Activated T-helper 2 cell treated with anti-CD3 and anti-CD28 coated beads, Interferon-gamma antibody, Interleukin-2, Interleukin-4, amounts not matched to agents 10 μg/mL and 5 μg/mL and 100 μg/mL, durations not matched to agents 14 hours and 24 hours and 36 hours (primary cell): ENCODE results near the gene PACSIN2. TPM values are rescaled to one million over a fixed set of nuclear protein-coding genes. Genes with fewer than 3 reads are reported as not detected.
"Not testable (repeated sequence)": the region's sequence is repeated elsewhere in the genome, so short reads cannot be mapped to it uniquely, and the experiment has no call there.

Source experiments
- DNase-seq: peaks from one replicate; pipeline ENCODE4 v3.0.0; 2021; ENCODE audit warnings: low spot score
- H3K27ac Mint-ChIP-seq: one replicate; pipeline ENCODE4 v1.8.0; 2021; ENCODE audit warnings: mixed read lengths
- H3K27me3 Mint-ChIP-seq: one replicate; pipeline ENCODE4 v1.8.0; 2021; ENCODE audit warnings: low read depth, mixed read lengths
- H3K36me3 Mint-ChIP-seq: one replicate; pipeline ENCODE4 v1.8.0; 2021; ENCODE audit warnings: low read depth, mixed read lengths
- H3K4me1 Mint-ChIP-seq: one replicate; pipeline ENCODE4 v1.8.0; 2021; ENCODE audit warnings: low read depth, mixed read lengths
- H3K4me3 Mint-ChIP-seq: one replicate; pipeline ENCODE4 v1.8.0; 2021; ENCODE audit warnings: low read depth, mild to moderate bottlenecking, moderate library complexity, mixed read lengths
- H3K9me3 Mint-ChIP-seq: one replicate; pipeline ENCODE4 v1.8.0; 2021; ENCODE audit warnings: mixed read lengths
- intact Hi-C: fragments of 100-400 bp; cut with micrococcal nuclease; formaldehyde crosslinking; loops from one replicate; pipeline ENCODE4 v1.15.1; 2023
- total RNA-seq: library from RNA; stranded (reverse); gene quantifications from 2 replicates; pipeline ENCODE4 v1.2.3, GENCODE V29; 2022

PACSIN2 gene
- total RNA-seq, 1 donor from 2014 or later = 30.8 TPM

DNA sequence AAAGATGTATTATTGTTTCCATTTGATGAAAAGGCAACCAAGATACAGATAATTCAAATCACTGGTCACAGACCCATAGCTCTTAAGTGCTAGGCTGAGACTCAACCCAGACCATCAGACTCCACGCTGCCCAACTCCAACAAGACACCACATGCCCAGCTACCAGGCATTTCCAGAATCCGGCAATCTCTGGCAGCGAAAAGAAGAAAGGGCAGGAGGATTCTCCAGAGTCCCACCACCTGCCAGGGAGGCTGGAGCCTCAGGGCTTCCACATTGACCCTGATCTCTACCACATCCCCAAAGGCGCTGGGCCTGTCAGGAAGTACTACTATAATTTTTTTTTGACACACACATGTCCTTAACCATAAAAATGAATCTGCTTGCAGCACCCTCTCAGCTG, 96.4 kb downstream of the PACSIN2 start:
- Mint-ChIP-seq H3K4me1 (peaks cover 5% of the 10 kb centered on the region), H3K9me3 (no peaks in the 10 kb centered on the region), H3K27ac (no peak overlapping the region), H3K27me3 (no peaks in the 10 kb centered on the region), H3K36me3 (no peaks in the 10 kb centered on the region), H3K4me3 (no peak overlapping the region)
- DNase-seq = no peak
- intact Hi-C loops = no loop called here

DNA sequence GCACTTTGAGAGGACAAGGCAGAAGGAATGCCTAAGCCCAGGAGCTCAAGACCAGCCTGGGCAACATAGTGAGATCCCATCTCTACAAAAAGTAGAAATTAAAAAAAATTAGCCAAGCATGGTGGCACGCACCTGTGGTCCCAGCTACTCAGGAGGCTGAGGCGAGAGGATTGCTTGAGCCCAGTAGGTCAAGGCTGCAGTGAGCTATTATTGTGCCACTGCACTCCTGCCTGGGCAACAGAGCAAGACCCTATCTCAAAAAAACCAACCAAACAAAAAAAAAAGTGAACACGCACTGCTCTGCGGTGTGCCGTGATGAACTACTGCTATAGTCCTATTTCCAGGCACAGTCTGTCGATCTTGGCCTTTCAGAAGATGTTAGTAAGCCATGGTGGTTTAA, 97.6 kb downstream of the PACSIN2 start:
- H3K9me3 Mint-ChIP-seq, H3K27ac Mint-ChIP-seq, intact Hi-C loops, H3K4me1 Mint-ChIP-seq, H3K27me3 Mint-ChIP-seq, H3K36me3 Mint-ChIP-seq, DNase-seq, H3K4me3 Mint-ChIP-seq: not testable (repeated sequence)

DNA sequence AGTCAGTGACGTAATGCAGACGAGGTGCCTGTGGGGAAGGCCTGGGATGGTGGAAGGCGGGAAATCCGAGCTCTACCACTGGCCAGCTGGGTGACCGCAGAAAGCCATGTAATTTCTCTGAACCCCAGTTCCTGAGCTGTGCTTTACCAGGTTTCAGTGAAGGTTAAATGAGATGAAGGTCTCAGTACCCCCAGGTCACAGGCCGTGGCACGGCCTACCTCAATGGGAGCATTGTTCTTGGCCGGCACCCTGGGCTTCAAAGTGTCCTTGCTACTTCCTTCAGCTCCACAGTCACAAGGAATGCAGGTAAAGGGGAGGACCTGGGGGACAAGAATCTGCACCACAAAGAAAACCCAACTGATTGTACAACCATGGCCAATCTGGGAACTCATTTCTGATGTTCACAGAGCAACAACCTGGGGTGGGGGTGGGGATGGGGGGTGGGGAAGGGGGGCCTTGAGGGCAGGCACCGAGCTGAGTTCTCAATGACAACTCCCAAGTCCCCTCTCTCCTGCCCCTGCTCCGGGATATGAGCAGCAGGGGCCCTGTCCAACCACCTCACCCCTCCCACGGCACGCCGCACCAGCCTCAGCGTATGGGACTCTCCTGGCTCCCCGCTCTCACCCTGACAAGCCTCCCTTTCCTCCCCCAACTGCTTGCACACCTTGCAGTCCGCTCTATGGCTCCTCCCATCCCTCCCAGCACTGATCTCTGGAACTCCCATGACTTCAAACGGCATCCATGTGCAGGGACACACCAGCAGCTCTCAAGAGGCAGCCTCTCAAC, 98.8 kb downstream of the PACSIN2 start:
- Mint-ChIP-seq H3K27ac (no peak overlapping the region), H3K4me1 (peaks cover 3% of the 10 kb centered on the region), H3K9me3 (no peaks in the 10 kb centered on the region)

DNA sequence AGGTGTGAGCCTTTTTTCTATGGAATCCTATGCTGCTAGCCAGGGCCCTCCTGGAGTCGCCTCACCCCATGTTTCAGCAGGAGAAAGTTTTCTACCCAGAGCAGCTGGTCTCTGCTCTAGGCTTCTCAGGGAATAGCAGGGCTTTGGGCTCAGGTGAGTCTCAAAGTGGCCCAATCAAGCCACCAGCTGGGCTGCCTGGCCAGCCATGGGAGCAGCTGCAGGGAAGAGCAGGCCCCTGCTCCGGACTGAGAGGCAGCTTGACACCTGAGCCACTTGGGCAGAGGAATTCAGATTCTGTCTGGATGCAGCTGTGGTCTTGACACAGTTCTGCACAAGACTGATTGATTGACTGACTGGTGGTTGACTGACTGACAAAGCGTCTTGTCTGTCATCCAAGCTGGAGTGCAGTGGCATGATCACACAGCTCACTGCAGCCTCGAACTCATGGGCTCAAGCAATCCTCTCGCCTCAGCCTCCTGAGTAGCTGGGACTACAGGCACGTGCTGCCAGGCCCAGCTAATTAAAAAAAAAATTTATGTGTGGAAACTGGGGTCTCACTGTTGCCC, 100.4 kb downstream of the PACSIN2 start:
- Mint-ChIP-seq H3K9me3 (no peaks in the 10 kb centered on the region), H3K4me3 (no peak overlapping the region), H3K36me3 (no peaks in the 10 kb centered on the region), H3K4me1 (peaks cover 3% of the 10 kb centered on the region), H3K27ac (no peak overlapping the region), H3K27me3 (no peaks in the 10 kb centered on the region)
- intact Hi-C loops = no loop called here
- DNase-seq = no peak

More for the DNA sequence above, 98.8 kb downstream of the PACSIN2 start:
- Mint-ChIP-seq H3K27me3 (no peaks in the 10 kb centered on the region), H3K36me3 (no peaks in the 10 kb centered on the region), H3K4me3 (no peak overlapping the region)
- DNase-seq = no peak
- intact Hi-C loops = no loop called here

DNA sequence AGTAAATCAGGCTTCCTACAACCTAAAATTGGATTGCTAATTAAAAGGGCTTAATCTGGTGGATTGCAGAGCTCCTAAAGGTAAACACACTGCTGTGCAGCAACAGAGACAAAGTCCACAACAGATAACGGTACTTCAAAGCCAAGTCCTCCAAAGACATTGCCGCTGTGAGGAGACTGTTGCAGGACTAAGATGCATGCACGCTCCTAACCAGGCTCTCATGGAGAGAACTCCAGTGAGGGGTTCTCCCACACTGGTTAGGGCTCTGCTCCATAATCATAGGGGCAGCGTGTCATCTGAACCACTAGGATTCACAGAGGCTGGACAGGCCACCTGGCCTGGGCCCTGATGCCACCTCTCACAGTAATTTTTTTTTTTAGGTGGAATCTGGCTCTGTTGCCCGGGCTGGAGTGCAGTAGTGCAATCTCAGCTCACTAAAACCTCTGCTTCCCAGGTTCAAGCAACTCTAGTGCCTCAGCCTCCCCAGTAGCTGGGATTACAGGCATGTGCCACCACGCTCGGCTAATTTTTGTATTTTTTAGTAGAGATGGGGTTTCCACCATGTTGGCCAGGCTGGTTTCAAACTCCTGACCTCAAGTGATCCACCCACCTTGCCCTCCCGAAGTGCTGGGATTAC, 101.0 kb downstream of the PACSIN2 start:
- no peak for DNase-seq
- Mint-ChIP-seq H3K27me3 (no peaks in the 10 kb centered on the region), H3K4me3 (no peak overlapping the region), H3K36me3 (no peaks in the 10 kb centered on the region), H3K9me3 (no peaks in the 10 kb centered on the region), H3K4me1 (no peaks in the 10 kb centered on the region), H3K27ac (no peak overlapping the region)
- intact Hi-C loops = no loop called here

DNA sequence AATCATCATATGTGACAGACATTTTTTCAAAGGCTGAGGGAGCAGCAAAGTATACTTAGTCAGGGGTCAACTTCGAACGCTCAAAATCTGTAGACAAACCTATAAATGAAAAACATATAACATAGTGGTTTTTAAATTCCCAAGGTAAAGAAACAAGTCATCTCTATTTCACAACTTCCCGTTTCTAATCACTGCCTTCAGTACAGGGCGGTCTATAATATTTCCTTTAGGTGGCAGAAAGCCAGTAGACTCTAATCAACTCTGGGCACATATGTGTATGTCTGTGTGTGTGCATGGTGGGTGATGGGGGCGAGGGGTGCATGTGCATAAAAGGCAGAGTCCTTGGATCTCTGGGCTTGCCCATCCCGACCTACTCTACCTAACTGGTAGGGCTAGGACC, 102.9 kb downstream of the PACSIN2 start:
- H3K36me3 Mint-ChIP-seq = no peaks in the 10 kb centered on the region
- H3K27me3 Mint-ChIP-seq = no peaks in the 10 kb centered on the region
- intact Hi-C loops = no loop called here
- no peaks in the 10 kb centered on the region for H3K4me1 Mint-ChIP-seq
- DNase-seq = no peak
- no peak overlapping the region for H3K4me3 Mint-ChIP-seq
- H3K9me3 Mint-ChIP-seq = no peaks in the 10 kb centered on the region
- no peak overlapping the region for H3K27ac Mint-ChIP-seq

DNA sequence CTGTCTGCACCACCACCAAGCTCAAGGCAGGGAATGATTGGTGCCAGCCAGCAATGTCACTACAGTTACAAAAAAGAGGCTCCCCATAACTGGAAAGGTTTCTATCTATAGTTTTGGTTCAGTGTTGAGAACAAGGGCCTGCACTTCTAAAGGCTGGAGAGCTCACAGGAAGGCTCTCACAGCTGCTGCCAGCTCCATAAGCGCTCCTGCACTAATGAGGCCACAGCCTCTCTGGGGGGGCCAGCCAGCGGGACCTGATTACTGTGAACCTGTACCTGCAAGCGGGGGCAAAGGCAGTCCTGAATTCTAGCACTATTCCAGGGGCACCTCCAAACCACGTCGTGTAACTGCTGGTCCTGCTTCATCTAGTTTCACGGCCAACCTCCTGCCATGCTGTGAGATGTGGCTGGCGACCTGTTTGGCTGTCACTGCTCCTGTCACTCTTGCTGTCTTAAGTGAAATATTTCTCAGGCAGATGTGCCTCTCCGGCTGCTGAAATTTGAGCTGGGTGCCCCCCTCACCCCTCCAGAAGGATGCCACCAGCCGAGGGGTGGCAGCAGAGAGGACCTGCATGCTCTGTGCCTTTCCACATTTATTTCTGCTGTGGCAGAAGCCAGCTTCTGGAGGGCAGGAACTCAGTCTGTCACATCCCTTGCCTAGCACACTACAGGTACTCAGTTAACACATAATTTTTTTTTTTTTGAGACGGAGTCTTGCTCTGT, 104.6 kb downstream of the PACSIN2 start:
- Mint-ChIP-seq H3K36me3 (no peaks in the 10 kb centered on the region), H3K9me3 (no peaks in the 10 kb centered on the region), H3K27ac (no peak overlapping the region), H3K4me1 (no peaks in the 10 kb centered on the region), H3K27me3 (no peaks in the 10 kb centered on the region), H3K4me3 (no peak overlapping the region)
- intact Hi-C loops = no loop called here
- DNase-seq = no peak

DNA sequence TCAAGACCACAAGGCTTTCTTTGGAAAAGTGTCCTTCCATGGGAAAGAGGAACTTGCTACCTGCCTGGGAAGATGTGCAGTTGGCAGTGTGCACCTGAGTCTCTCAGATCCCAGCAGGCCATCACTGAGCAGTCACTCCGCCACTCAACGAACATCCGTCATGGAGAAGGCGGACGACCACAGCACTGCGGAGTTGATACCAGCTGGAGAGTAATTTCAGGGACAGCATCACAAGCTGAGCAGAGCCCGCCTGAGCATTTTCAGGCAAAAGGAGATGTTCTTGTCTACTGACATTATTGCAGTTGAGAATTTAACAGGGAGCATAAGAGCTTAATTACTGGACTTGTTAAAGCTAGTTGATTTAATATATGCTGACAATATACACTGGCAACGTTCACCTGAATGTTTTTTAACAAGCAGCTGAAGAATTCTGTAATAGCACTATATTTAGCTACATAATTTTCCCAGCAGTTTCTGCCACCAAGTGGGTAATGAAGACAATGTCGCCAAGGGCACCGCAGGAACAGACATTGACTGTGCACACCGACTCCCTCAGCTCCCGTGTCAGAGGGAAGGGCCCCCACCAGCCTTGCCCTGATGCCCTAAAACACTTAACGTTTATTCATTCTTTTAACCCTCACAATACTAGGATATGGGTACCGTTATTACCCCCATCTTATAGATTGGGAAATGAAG, 105.4 kb downstream of the PACSIN2 start:
- Mint-ChIP-seq H3K4me3 (no peak overlapping the region), H3K9me3 (no peaks in the 10 kb centered on the region)

DNA sequence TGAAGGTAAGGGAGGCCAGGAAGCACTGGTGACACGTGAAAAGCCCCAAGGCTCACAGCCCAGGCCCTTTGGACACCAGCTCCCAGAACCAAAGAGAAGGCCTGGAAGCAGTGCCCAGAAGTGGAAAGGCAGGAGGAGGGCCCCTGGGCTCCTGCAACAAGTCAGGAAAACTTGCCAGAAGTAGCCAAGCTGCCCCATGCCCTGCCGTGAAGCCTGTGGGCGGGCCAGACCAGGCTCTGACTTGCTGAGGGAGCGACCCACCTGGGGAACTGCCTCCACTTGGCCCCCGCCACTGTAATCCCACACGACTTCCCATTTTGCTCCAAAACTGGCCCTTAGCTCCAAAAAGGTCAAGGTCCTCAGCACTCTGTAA, 106.6 kb downstream of the PACSIN2 start:
- Mint-ChIP-seq H3K27me3 (no peaks in the 10 kb centered on the region), H3K27ac (no peak overlapping the region), H3K36me3 (no peaks in the 10 kb centered on the region), H3K4me1 (no peaks in the 10 kb centered on the region), H3K9me3 (no peaks in the 10 kb centered on the region), H3K4me3 (no peak overlapping the region)
- intact Hi-C loops = no loop called here
- no peak for DNase-seq

More for the DNA sequence above, 105.4 kb downstream of the PACSIN2 start:
- intact Hi-C loops = no loop called here
- H3K27me3 Mint-ChIP-seq = no peaks in the 10 kb centered on the region
- H3K27ac Mint-ChIP-seq = no peak overlapping the region
- no peaks in the 10 kb centered on the region for H3K4me1 Mint-ChIP-seq
- no peak for DNase-seq
- H3K36me3 Mint-ChIP-seq = no peaks in the 10 kb centered on the region

DNA sequence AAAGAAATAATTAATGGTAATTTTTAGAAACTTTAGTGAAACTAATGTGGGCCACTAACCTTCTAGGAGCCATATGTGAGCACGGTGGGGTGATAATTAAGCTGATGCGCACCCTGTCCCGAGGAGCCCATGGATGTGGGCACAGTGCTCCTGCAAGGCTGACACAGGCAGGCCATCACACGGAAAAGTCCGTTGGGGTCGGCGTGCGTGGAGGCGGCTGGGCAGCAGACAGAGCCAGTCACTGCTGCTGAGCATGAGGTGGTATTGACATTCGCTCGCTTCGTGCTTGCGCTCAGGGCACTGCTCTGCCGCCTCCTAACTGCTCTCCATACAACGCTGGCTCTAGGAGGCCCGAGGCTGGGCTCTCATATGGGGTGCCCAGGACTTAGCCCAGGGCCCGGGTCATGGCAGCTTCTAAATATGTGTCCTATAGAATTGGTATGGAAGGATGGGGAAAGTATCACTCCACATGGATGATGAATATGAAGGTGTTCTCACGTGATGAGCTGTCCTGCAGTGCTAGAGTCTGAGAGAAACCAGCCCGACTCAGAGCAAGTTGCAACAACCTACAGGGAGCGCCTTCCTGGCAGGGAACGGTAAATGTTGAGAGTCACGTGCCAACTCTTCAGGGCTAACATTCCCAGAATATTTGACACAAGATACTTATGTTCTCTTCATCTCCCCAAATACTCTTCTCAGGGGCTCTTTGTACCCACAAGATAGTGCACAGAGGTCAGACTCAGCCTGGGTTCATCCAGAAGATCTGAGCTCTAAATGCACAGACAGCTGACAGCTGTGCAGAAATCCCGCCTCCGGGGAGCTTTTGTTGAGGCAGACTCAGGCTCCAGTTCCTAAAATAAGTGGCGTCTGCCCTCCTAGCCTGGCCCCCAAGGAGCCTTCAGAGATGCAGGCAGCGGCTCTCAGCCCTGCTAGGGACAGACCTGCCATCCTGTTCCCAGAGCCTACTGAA, 107.3 kb downstream of the PACSIN2 start:
- no peak for DNase-seq
- H3K27me3 Mint-ChIP-seq = no peaks in the 10 kb centered on the region
- no peaks in the 10 kb centered on the region for H3K36me3 Mint-ChIP-seq
- no peak overlapping the region for H3K27ac Mint-ChIP-seq
- H3K4me1 Mint-ChIP-seq = no peaks in the 10 kb centered on the region
- no peak overlapping the region for H3K4me3 Mint-ChIP-seq
- intact Hi-C loops = no loop called here
- no peaks in the 10 kb centered on the region for H3K9me3 Mint-ChIP-seq

DNA sequence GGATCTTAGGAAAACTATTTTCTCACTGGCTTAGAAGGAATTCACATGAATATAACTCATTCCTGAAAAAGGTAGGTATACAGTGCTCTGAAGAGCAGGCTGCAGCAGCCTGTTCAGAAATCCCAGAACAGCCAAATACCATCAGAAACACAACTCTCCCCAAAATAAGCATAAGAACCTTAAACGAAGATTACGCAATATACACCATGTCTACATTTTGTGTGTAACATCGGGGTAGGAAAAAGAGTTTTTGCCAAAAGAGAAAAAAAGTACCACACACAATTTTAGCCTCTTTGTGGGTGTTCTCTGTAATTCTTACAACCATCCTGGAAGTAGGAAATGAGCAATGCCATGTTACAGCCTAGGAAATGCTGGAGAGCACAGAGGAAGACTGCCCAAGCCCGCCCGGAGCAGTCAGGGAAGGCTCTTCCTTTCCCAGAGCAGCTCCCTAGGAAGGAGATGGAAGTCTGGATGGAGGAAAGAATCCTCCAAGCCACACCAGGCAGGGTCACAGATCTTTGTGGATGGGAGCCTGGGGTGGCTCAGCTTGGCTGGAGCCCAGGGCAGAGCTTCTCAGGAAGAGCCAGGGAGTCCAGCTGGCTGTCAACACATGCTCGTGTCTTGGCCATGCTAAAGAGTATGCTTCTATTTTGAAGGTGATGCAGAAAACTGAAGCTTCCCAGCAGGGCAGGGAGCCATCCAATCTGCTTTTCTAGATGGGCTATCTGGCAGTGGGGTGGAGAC, 108.2 kb downstream of the PACSIN2 start:
- Mint-ChIP-seq H3K4me3 (no peak overlapping the region), H3K27ac (no peak overlapping the region), H3K9me3 (no peaks in the 10 kb centered on the region), H3K4me1 (no peaks in the 10 kb centered on the region), H3K27me3 (no peaks in the 10 kb centered on the region), H3K36me3 (no peaks in the 10 kb centered on the region)
- DNase-seq = no peak
- intact Hi-C loops = no loop called here
